GM12892 (cell line): ENCODE data around the gene BOLA1.

Source experiments
- POLR2A ChIP-seq: IDR thresholded peaks from 2 replicates; pipeline ENCODE4 v1.6.1; 2011; ENCODE audit warnings: low read depth, low read length, control low read depth
- POLR2AphosphoS5 ChIP-seq: IDR thresholded peaks from 2 replicates; pipeline ENCODE4 v1.6.1; 2011; ENCODE audit warnings: low read depth, low read length, control low read depth
- TAF1 ChIP-seq: IDR thresholded peaks from 2 replicates; pipeline ENCODE4 v1.6.1; 2011; ENCODE audit warnings: low read depth, mild to moderate bottlenecking, control low read depth, low read length, borderline replicate concordance

- TF ChIP-seq POLR2AphosphoS5 (no peak), POLR2A (no peak), TAF1 (no peak)
These were observed 22.0 kb upstream of the BOLA1 start for GRCh38 chr1:149877211-149877946.
